ENCODE measurements around the gene DDX6.

DNA sequence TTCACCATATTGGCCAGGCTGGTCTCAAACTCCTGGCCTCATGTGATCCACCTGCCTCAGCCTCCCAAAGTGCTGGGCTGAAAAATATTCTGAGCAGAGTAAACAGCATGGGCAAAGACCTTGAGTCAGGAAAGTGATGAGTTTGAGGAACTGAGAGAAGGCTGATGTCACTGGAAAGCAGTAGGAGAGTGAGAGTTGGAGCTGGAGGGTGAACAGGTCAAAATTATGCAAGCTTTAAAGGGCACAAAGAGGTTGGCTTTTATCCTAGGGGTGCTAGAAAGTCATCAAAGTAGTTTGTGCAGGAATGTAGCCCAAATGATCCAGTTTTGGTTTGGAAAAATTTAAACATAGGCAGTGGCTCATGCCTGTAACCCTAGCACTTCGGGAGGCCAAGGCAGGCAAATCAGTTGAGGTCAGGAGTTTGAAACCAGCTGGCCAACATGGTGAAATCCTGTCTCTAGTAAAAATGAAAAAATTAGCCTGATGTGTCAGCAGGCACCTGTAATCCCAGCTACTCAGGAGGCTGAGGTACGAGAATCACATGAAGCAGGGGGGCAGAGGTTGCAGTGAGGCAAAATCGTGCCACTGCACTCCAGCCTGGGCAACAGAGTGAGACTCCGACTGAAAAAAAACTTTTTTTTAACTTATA lies 48.1 kb upstream of the DDX6 start:
- TF ChIP-seq TAF1 (IDR thresholded peaks at IDR 0.05; ENCODE audit: borderline replicate concordance, low read depth, low read length): no peak
- TF ChIP-seq POLR2A (IDR thresholded peaks at IDR 0.05; ENCODE audit: low read depth, low read length): no peak
